ENCODE data around the gene ODAD2.

DNA sequence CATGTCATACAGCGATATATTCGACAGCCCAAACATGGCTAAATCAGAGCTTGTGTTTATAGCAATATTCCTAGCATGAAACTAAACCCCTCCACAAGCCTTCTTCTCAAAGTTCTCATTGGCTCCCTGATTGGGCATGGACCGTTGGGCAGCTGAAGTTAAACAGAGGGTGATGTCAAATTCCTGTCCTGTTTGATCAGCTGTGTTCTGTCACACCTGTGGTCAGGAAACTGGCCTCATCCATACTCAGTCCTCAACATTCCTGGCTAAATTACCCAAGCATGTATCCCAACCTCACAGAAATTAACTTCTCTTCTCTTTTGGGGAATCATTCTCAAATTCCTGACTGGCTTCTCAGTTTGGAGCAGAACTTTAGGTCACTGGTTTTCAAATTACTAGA, 107.9 kb downstream of the ODAD2 start:
- TF ChIP-seq, protein P1, sequence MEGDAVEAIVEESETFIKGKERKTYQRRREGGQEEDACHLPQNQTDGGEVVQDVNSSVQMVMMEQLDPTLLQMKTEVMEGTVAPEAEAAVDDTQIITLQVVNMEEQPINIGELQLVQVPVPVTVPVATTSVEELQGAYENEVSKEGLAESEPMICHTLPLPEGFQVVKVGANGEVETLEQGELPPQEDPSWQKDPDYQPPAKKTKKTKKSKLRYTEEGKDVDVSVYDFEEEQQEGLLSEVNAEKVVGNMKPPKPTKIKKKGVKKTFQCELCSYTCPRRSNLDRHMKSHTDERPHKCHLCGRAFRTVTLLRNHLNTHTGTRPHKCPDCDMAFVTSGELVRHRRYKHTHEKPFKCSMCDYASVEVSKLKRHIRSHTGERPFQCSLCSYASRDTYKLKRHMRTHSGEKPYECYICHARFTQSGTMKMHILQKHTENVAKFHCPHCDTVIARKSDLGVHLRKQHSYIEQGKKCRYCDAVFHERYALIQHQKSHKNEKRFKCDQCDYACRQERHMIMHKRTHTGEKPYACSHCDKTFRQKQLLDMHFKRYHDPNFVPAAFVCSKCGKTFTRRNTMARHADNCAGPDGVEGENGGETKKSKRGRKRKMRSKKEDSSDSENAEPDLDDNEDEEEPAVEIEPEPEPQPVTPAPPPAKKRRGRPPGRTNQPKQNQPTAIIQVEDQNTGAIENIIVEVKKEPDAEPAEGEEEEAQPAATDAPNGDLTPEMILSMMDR (IDR thresholded peaks at IDR 0.05), result no peak
- no peak for TF ChIP-seq EZH2 (IDR thresholded peaks at IDR 0.05; ENCODE audit: borderline replicate concordance, insufficient read depth, low read depth, low read length, poor library complexity, severe bottlenecking)

All from B cell (primary cell).